OCI-LY1 (cell line): Measurements from ENCODE around the gene CNRIP1.

Source experiments
- H2AFZ ChIP-seq: fragments of 200-600 bp; sonication (generic), shearing (Covaris generic); 2 replicates; pipeline ENCODE4 v1.6.0; 2014; ENCODE audit warnings: antibody characterized with exemption, mild to moderate bottlenecking, low read length
- H3F3A ChIP-seq: fragments of 200-600 bp; sonication (generic), shearing (Covaris generic); 2 replicates; pipeline ENCODE4 v1.6.0; 2014; ENCODE audit warnings: mild to moderate bottlenecking, antibody characterized with exemption, low read length, moderate library complexity; ENCODE audit not compliant: insufficient read depth
- H3K27ac ChIP-seq: fragments of 200-600 bp; sonication (generic); 2 replicates; pipeline ENCODE4 v1.5.1; 2014; ENCODE audit warnings: low read length, mixed run types, mild to moderate bottlenecking, low read depth; ENCODE audit not compliant: poor library complexity, severe bottlenecking
- H3K27me3 ChIP-seq: fragments of 200-600 bp; sonication (generic); 2 replicates; pipeline ENCODE4 v1.6.0; 2014; ENCODE audit warnings: antibody characterized with exemption, mild to moderate bottlenecking, low read length, moderate library complexity; ENCODE audit not compliant: insufficient read depth
- H3K36me3 ChIP-seq: fragments of 200-600 bp; sonication (generic); 2 replicates; pipeline ENCODE4 v1.6.1; 2014; ENCODE audit warnings: mild to moderate bottlenecking, antibody characterized with exemption, low read length, moderate library complexity, mixed read lengths; ENCODE audit not compliant: insufficient read depth
- H3K4me1 ChIP-seq: fragments of 200-600 bp; sonication (generic); 2 replicates; pipeline ENCODE4 v1.5.1; 2014; ENCODE audit warnings: mild to moderate bottlenecking, low read length, moderate library complexity; ENCODE audit not compliant: insufficient read depth, severe bottlenecking
- H3K4me2 ChIP-seq: fragments of 200-600 bp; sonication (generic), shearing (Covaris generic); 2 replicates; pipeline ENCODE4 v1.6.1; 2014; ENCODE audit warnings: low read length
- H3K4me3 ChIP-seq: fragments of 200-600 bp; sonication (generic); 2 replicates; pipeline ENCODE4 v1.5.1; 2014; ENCODE audit warnings: low read length, low read depth, mild to moderate bottlenecking, mixed read lengths; ENCODE audit not compliant: poor library complexity, severe bottlenecking
- H3K79me2 ChIP-seq: fragments of 200-600 bp; shearing (Covaris generic); 2 replicates; pipeline ENCODE4 v1.6.1; 2016; ENCODE audit warnings: mixed run types, low read length, mixed read lengths; ENCODE audit not compliant: insufficient read depth
- H3K9ac ChIP-seq: fragments of 200-600 bp; sonication (generic), shearing (Covaris generic); 2 replicates; pipeline ENCODE4 v1.6.1; 2014; ENCODE audit warnings: mild to moderate bottlenecking, low read length, mixed read lengths
- H3K9me2 ChIP-seq: fragments of 200-600 bp; sonication (generic), shearing (Covaris generic); 2 replicates; pipeline ENCODE4 v1.6.1; 2014; ENCODE audit warnings: low read depth, mild to moderate bottlenecking, low read length, mixed read lengths
- H3K9me3 ChIP-seq: fragments of 200-600 bp; shearing (Covaris generic); 2 replicates; pipeline ENCODE4 v1.6.1; 2014; ENCODE audit warnings: low read length, mixed read lengths
- H4K20me1 ChIP-seq: fragments of 200-600 bp; sonication (generic), shearing (Covaris generic); 2 replicates; pipeline ENCODE4 v1.6.0; 2016; ENCODE audit warnings: mild to moderate bottlenecking, low read length; ENCODE audit not compliant: insufficient read depth
- EZH2 ChIP-seq: fragments of 200-600 bp; sonication (generic), shearing (Covaris generic); IDR thresholded peaks from 2 replicates; pipeline ENCODE4 v1.8.0; 2017; ENCODE audit warnings: borderline replicate concordance, mixed run types, mild to moderate bottlenecking, antibody characterized with exemption, low read length, moderate library complexity, mixed read lengths
- TF ChIP-seq, protein P1 (sequence below): fragments of 200-600 bp; sonication (generic), shearing (Covaris generic); IDR thresholded peaks from 2 replicates; pipeline ENCODE4 v1.5.1; 2017; ENCODE audit warnings: mild to moderate bottlenecking, antibody characterized with exemption, low read length, moderate library complexity, mixed read lengths

The CNRIP1 gene

DNA sequence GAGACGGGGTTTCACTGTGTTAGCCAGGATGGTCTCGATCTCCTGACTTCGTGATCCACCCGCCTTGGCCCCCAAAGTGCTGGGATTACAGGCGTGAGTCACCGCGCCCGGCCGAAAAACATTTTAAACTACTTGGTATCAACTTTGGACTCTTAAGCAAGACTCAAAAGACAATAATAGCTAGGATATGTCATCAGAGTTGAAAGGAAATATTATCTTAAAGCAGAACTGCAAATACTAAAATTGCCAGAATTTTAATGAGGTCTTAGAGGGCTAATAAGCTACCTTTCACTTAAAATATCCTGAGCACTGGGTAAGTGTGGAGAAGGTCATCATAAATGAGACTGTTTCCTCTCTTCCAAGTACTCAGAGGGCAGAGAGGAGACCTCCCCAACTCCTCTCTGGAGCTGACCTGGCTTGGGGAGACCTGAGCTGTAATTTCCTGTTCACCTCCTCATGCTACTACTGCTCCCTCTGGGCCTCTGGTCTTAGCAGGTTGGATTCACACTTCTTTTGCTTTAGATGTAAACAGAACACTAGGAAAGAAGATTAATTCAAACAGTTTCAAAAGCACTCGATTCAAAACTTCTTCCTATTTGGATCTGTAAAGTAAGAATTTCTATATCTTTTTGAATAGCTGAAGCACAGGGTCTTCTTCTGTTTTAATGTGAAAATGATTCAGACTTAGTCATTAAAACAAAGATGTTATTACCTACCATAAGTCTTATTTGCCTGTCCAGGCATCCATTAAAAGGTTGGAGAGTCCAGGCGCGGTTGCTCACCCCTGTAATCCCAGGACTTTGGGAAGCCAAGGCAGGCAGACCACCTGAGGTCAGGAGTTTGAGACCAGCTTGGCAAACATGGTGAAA is 16.5 kb downstream of the CNRIP1 start:
- Histone ChIP-seq H3K27ac (no peak overlapping the region), H3K79me2 (no peaks in the 10 kb centered on the region), H3K4me2 (no peak overlapping the region), H3K4me3 (no peak overlapping the region), H3K27me3 (no peaks in the 10 kb centered on the region), H3K36me3 (no peaks in the 10 kb centered on the region), H3K9ac (no peak overlapping the region), H3K9me3 (no peaks in the 10 kb centered on the region), H3K4me1 (no peaks in the 10 kb centered on the region), H3K9me2 (no peaks in the 10 kb centered on the region), H3F3A (no peaks in the 10 kb centered on the region), H2AFZ (no peak overlapping the region), H4K20me1 (no peaks in the 10 kb centered on the region)
- TF ChIP-seq, protein P1, sequence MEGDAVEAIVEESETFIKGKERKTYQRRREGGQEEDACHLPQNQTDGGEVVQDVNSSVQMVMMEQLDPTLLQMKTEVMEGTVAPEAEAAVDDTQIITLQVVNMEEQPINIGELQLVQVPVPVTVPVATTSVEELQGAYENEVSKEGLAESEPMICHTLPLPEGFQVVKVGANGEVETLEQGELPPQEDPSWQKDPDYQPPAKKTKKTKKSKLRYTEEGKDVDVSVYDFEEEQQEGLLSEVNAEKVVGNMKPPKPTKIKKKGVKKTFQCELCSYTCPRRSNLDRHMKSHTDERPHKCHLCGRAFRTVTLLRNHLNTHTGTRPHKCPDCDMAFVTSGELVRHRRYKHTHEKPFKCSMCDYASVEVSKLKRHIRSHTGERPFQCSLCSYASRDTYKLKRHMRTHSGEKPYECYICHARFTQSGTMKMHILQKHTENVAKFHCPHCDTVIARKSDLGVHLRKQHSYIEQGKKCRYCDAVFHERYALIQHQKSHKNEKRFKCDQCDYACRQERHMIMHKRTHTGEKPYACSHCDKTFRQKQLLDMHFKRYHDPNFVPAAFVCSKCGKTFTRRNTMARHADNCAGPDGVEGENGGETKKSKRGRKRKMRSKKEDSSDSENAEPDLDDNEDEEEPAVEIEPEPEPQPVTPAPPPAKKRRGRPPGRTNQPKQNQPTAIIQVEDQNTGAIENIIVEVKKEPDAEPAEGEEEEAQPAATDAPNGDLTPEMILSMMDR, result no peak
- no peak for TF ChIP-seq EZH2

DNA sequence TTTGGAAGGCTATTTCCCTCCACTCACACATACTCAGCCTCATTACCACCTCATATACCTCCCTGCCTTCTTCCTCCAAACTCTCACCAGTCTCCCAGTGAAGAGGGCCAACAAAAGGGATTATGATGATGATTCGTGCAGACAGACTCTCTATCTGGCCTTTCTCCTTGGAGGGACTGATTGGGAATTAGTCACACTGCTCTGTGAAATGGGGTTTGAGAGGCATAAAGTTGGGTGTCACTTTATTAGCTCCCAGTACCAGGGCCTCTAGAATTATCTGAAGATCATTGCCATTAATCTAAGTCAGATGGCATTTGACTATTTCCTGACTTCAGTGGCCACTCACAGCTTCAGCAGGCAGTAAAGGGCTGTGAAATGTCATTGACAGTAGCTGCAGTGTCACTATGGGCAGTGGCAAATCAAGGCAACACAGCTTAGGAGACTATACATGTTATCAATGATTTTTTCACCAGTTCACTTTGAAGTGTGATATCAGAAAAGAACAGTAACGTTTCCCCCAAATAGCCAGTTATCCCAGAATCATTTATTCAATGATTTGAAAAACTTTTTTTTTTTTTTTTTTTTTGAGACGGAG is 17.4 kb downstream of the CNRIP1 start:
- Histone ChIP-seq H3K79me2 (no peaks in the 10 kb centered on the region), H3K4me3 (no peak overlapping the region), H3K9ac (no peak overlapping the region), H4K20me1 (no peaks in the 10 kb centered on the region), H3K27me3 (no peaks in the 10 kb centered on the region), H2AFZ (no peak overlapping the region), H3K4me1 (no peaks in the 10 kb centered on the region), H3K4me2 (no peak overlapping the region), H3K9me2 (no peaks in the 10 kb centered on the region), H3F3A (no peaks in the 10 kb centered on the region), H3K36me3 (no peaks in the 10 kb centered on the region), H3K27ac (no peak overlapping the region), H3K9me3 (no peaks in the 10 kb centered on the region)
- no peak for TF ChIP-seq EZH2
- TF ChIP-seq, protein P1, result no peak

DNA sequence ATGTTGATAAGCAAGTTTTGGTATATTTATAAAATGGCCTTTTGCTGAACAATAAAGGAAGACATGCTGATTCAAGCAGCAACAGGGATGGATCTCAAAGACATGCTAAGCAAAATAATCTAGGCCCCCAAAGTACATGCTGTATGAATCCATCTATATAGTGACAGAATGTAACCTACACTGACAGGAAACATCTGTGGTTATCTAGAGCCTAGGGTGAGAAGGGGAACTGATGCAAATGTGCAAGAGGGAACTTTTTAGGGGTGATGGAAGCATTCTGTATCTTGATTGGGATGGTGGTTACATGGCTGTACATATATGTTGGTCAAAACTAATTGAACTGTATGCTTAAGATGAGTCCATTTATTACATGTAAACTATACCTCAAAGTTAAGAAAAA is 24.2 kb downstream of the CNRIP1 start:
- Histone ChIP-seq H2AFZ (no peak overlapping the region), H3K36me3 (no peaks in the 10 kb centered on the region), H3K9me3 (no peaks in the 10 kb centered on the region), H3F3A (no peaks in the 10 kb centered on the region), H3K27me3 (no peaks in the 10 kb centered on the region), H3K79me2 (no peaks in the 10 kb centered on the region), H3K9me2 (no peaks in the 10 kb centered on the region), H3K27ac (no peak overlapping the region), H4K20me1 (no peaks in the 10 kb centered on the region), H3K4me3 (no peak overlapping the region), H3K9ac (no peak overlapping the region), H3K4me1 (peaks cover 7% of the 10 kb centered on the region), H3K4me2 (no peak overlapping the region)
- TF ChIP-seq, protein P1, result no peak
- TF ChIP-seq EZH2, result no peak
